NCI-H69 (cell line): ENCODE data around the gene RPTOR.
A peak's percentile ranks its signal among the peaks of the same experiment; 100 is the strongest.

Experiments used
- DNase-seq: peaks from one replicate; lab custom pipeline; 2025; lab: John Stamatoyannopoulos, UW

Gene RPTOR

DNA sequence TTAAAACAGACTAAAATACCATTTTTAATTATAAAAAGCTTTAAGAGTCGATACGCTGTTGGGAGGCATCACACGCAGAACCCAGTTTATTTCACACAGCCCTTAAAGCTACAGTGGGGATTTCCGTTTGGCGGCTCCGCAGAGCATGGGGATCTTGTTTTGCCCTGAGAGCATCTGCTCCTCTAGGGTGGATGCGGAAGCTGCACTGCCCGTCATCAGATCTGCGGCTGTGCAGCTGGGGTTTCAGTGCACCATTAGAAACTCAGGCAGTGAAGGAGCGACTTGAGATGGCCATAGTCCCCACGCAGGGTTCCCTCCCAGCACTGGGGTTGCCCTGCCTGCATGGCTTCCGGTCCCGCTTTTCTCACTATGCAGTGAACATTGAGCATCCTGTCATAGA, 384.8 kb downstream of the RPTOR start:
- DNase-seq: no peak

DNA sequence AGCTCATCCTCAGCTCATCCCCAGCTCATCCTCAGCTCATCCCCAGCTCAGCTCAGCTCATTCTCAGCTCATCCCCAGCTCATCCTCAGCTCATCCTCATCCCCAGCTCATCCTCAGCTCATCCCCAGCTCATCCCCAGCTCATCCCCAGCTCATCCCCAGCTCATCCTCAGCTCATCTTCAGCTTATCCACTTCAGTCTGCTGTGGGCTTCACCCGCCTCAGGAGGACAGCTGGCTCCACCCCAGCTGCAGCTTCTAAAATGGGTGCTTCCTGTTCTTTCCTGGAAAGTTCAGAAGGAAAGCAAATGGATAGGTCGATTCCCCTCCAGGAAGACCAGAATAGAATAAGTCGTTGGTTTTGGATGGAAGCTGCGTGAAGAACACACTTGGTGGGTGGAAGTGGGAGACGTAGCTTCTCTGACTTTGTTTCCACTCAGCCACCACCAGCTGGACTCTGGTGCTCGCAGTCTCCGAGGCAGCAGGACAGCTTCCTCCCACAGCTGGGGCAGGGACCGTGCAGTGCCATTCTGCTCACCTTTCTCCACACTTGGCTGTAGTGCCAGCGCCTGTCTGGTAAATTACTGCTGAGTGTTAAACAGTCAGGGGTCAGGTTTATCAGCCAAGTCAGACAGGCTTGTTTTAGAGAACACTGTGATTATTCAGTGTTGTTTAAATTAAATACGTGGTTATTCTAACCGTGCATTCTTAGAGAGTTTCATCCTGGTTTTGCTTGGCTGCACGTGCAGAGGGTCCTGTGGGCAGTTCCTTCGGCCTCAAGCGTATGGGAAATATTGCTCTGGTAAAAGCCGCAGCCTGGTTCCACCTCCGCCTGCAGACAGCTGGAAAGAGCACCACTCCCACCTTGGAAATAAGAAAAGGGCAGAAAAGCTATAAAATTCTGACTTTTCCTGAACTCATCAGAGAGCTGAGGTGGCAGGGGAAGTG, 386.0 kb downstream of the RPTOR start:
- no peak for DNase-seq

DNA sequence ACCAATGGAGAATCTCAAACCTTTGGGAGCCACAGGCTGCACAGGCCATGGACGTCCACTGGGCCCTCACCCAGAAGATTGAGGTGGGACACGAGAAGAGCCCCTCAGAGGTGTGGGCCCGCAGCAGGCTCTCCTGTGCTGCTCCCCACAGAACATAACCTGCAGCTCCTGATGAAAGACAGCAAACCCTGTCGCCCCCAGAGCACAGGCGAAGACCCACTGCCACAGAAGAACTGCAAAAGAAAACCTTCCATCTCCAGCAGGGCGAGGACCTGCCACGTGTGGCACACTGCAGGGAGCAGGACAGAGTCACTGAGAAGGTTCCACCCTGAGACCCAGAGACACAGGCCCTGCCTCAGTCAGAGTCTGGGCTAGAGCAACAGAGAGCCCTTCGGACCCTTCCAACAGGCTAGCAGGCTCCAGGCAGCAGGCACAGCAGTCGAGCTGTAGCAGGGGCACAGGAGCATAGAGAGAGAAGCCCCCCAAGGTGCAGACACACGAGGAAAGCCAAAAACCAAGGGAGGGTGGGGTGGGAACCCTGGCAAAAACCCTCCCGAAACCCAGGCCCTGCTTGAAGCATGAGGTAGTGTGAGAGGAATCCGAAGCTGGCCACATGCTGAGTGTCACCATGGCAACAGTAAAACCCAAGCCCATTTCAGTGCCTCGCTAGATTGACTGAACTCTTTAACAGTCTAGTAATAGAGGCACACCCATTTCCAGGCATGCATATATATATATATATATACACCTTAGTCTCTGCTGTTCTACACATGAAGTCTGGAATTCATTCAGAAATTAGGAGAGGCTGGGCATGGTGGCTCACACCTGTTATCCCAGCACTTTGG, 387.0 kb downstream of the RPTOR start:
- peak; percentile 68 for DNase-seq

- no peak for DNase-seq
Measured at GRCh38 chr17:80935526-80935925, 390.9 kb downstream of the RPTOR start.

DNA sequence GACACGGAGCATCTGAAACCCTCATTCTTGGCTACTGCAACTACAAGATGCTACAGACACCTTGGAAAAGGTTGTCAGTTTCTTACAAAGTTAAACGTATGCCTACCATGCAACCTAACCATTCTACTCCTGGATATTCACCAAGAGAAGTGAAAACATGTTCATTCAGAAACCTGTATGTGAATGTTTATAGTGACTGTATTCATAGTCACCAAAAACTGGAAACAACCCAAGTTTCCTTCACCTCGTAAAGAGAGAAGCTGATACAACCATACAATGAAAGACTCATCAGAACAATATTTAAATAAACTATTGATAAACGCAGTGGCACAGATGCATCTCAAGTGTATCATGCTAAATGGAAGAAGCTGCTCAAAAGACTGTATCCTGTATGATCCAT, 391.6 kb downstream of the RPTOR start:
- no peak for DNase-seq

- no peak for DNase-seq
Measured at GRCh38 chr17:80936723-80937122, 392.1 kb downstream of the RPTOR start.

DNA sequence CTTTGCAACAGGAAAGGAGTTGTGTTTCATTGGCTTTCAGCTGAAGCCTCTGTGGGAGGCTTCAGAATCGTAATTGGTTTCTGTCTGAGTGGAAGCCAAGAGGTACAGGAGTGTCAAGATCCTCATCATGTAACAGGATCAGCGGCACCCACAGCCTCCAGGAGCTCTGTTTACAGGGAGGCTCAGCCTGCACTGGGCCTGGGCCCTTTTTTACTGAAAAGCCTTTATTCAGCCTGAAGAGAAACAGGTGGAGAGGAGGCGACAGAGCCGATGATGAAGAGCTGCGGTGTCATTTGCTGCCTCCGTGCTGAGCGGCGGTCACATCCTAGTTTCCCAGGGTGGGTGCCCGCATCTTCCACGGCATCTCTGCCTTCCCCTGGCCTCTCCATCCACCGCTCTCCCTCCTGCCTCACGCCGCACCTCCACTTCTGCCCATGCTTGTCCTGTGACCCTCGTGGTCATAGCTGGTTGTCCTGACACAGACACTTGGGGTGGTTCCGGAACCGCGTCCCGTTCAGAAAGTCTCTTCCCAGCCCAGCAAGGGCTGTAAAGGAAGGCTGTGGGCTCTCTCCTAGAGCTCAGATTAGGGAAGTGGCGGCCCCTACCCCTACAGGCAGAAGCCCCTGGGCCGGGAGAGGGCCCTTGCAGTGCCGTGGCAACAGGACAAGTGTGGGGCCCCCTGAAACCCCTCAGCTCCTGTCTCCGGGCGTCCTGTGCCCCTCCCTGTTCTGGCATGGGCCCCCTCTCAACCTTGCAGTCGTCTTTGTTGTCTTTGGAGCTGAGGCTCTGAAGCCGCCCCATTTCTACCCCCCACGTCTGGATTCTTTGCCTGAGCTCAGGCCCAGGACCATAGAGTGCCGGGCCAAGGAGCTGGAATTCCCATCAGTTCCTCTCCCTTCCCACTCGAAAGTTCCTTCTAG, 393.1 kb downstream of the RPTOR start:
- DNase-seq: no peak

DNA sequence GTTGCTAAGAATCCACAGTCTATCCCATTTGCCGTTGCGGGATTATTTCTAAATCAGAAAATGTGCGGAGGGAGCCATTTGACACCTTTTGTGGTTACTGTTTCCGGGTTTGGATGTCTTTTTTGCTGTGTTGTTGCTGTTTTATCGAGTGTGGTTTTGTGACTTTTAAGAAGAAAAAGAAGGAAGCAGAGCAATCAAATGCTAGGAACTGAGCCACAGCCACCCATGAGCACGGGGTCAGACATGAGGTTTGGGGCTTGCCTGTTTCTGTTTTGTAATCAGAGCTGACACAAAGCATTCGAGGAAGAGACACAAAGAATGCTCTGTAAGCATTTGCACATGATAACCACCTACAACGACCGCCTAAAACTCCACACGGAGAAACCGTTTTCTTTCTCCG, 393.9 kb downstream of the RPTOR start:
- no peak for DNase-seq

- DNase-seq: no peak
Measured at GRCh38 chr17:80939151-80940145, 394.8 kb downstream of the RPTOR start.

- no peak for DNase-seq
Measured at GRCh38 chr17:80940171-80941123, 395.8 kb downstream of the RPTOR start.

DNA sequence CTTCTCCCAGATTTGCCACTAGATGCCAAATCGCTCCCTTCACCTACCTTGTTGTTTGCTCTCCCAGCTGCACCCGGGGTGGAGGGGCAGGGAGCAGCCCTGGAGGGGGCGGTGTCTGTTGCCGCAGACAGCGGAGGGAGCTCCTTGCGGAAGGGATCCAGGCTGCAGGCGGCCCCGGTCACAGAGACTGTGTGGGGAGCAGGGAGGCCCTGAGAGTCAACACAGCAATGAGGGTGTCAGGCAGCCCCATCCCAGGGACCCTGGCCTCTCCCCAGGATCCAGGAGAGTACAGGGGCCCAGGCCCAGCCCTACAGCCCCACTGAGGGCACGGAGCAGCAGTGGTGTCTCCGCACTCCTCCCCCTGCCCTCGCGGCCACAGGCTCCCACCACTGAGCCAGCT, 396.5 kb downstream of the RPTOR start:
- no peak for DNase-seq

- no peak for DNase-seq
Measured at GRCh38 chr17:80941743-80942422, 397.2 kb downstream of the RPTOR start.

GRCh38 chr17:80942423-80943345, 398.0 kb downstream of the RPTOR start:
- DNase-seq: no peak

DNA sequence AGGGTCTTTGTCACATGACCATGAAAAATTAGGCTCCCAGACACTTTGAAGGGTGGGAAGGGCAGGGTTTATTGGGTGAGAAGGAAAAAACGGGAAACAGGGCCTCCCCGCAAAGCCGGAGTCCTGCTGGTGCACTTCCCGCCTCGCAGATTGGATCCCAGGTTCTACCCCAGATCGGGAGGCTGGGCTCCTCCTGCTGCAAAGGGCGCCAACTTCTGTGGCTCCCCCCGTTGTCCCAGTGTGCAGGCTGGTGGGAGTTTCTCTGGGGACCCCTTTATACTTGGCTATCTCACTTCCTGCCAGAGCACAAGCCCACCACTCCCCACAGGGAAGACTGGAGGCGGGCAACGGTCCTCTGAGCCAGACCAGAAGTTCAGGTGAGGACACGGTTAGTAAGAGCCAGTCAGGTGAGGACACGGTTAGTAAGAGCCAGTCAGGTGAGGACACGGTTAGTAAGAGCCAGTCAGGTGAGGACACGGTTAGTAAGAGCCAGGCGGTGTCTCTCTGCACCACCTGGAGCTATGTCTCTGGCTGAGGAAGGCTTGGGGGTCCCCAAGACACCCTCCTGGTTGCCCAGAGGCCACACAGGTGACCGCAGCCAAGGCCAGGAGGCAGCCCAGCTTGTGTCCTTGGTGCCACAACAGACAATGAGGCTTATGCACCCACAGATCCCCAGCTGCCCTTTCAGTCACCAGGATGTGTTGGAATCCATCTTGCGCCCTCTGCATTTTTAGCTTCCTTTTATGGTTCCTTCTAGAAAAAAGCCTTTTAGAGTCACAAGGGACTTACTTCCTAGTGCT, 398.9 kb downstream of the RPTOR start:
- DNase-seq: no peak

GRCh38 chr17:80944326-80944725, 399.7 kb downstream of the RPTOR start:
- no peak for DNase-seq

GRCh38 chr17:80945736-80946135, 401.1 kb downstream of the RPTOR start:
- no peak for DNase-seq

DNA sequence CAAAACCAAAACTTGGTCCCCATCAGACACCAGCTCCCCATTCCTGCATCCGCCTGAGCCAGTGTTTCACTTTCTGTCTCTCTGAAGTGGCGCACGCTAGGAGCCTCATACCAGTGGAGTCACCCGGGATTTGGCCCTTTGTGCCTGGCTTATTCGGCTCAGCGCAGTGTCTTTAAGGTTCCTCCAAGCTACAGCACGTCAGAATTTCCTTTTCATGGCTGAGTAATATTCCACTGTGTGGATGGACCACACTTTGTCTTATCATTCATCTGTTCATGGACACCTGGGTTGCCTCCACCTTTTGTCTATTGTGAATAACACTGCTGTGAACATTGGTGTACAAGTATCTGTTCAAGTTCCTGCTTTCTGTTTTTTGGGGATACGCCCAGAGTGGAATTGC, 401.8 kb downstream of the RPTOR start:
- DNase-seq: no peak
